Activated naive CD4-positive, alpha-beta T cell treated with anti-CD3 and anti-CD28 coated beads for 36 hours (primary cell): Measurements from ENCODE around the gene EFNA5. TPM values are rescaled to one million over a fixed set of nuclear protein-coding genes. Genes with fewer than 3 reads are reported as not detected.

Experiments used
- CTCF ChIA-PET: fragments of 350-600 bp; sonication (Branson Sonifier 250); formaldehyde crosslinking; loops from one replicate; lab custom pipeline; 2021; ENCODE audit warnings: antibody characterized with exemption; lab: Charles Lee
- DNase-seq: peaks from one replicate; pipeline ENCODE4 v3.0.0-alpha.2; 2020
- H3K27ac Mint-ChIP-seq: one replicate; pipeline ENCODE4 v1.8.0; 2021; ENCODE audit warnings: mild to moderate bottlenecking, mixed read lengths
- H3K27me3 Mint-ChIP-seq: one replicate; pipeline ENCODE4 v1.8.0; 2021; ENCODE audit warnings: low read depth, mixed read lengths
- H3K36me3 Mint-ChIP-seq: one replicate; pipeline ENCODE4 v1.8.0; 2021; ENCODE audit warnings: low read depth, mixed read lengths
- H3K4me1 Mint-ChIP-seq: one replicate; pipeline ENCODE4 v1.8.0; 2021; ENCODE audit warnings: low read depth, mixed read lengths
- H3K4me3 Mint-ChIP-seq: one replicate; pipeline ENCODE4 v1.8.0; 2021; ENCODE audit warnings: mild to moderate bottlenecking, moderate library complexity, mixed read lengths
- H3K9me3 Mint-ChIP-seq: one replicate; pipeline ENCODE4 v1.8.0; 2021; ENCODE audit warnings: mixed read lengths
- intact Hi-C: fragments of 100-400 bp; cut with micrococcal nuclease; formaldehyde crosslinking; loops from one replicate; pipeline ENCODE4 v1.15.1; 2023
- total RNA-seq, 2 experiments: library from RNA; stranded (reverse); gene quantifications; one replicate each; pipeline ENCODE4 v1.2.3, GENCODE V29; 2021

Gene EFNA5
- total RNA-seq, 2 experiments from 2014 or later: not detected

GRCh38 chr5:107472620-107473064 is 198.1 kb downstream of the EFNA5 start:
- H3K4me3 Mint-ChIP-seq: no peak overlapping the region
- H3K27me3 Mint-ChIP-seq: peaks cover 6% of the 10 kb centered on the region
- no peaks in the 10 kb centered on the region for H3K9me3 Mint-ChIP-seq
- intact Hi-C loops: no loop called here
- DNase-seq: no peak
- no peaks in the 10 kb centered on the region for H3K4me1 Mint-ChIP-seq
- H3K36me3 Mint-ChIP-seq: no peaks in the 10 kb centered on the region
- CTCF ChIA-PET: no interaction called here
- no peak overlapping the region for H3K27ac Mint-ChIP-seq

GRCh38 chr5:107470295-107470582 is 200.5 kb downstream of the EFNA5 start:
- Mint-ChIP-seq H3K4me3 (no peak overlapping the region), H3K9me3 (no peaks in the 10 kb centered on the region), H3K27ac (no peak overlapping the region), H3K36me3 (no peaks in the 10 kb centered on the region), H3K27me3 (peaks cover 6% of the 10 kb centered on the region), H3K4me1 (no peaks in the 10 kb centered on the region)
- CTCF ChIA-PET: no interaction called here
- no peak for DNase-seq
- intact Hi-C loops: no loop called here

GRCh38 chr5:107469485-107470294 is 201.0 kb downstream of the EFNA5 start:
- intact Hi-C loops: no loop called here
- DNase-seq: no peak
- Mint-ChIP-seq H3K27me3 (peaks cover 7% of the 10 kb centered on the region), H3K9me3 (no peaks in the 10 kb centered on the region), H3K4me1 (no peaks in the 10 kb centered on the region), H3K36me3 (no peaks in the 10 kb centered on the region), H3K27ac (no peak overlapping the region), H3K4me3 (no peak overlapping the region)
- CTCF ChIA-PET: no interaction called here

DNA sequence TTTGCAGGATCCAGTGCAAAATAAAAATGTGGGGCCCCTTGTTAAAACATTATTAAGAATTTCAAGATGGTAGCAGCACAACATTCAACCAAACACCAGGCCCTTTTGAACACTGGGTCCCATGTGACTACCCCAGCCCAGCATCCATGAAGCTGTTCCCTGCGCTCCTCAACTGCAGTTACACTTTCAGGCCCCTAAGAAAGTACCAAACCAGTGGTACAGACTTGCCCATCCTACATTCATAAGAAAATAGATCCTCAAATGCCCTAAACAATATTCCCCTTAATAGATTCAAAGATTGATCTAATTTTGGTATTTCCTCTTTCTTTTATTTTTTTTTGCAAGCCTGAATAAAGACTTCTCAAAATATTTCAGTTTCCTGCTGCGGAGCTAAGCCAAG is 201.7 kb downstream of the EFNA5 start:
- intact Hi-C loops: no loop called here
- Mint-ChIP-seq H3K27ac (no peak overlapping the region), H3K9me3 (no peaks in the 10 kb centered on the region), H3K4me3 (no peak overlapping the region), H3K27me3 (peaks cover 8% of the 10 kb centered on the region), H3K36me3 (no peaks in the 10 kb centered on the region), H3K4me1 (no peaks in the 10 kb centered on the region)
- CTCF ChIA-PET: no interaction called here
- DNase-seq: no peak

DNA sequence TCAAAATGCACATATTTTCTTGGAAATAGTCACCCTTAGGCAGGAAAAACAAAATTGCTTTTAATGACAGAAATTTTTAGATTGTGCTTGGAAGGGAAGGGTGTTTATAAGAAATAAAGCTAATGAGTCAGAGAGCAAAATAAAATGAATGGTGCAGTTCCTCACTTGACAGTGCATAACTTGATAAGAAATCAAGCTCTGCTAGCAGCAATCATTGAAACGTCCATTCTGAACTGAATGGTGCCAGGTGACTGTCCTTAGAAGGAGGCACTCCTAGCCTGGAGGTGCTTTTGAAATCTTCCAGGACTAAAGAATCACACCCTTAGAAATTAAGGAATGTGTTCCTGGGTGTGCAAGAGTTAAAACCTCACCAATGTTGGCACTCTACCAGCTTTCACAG is 202.5 kb downstream of the EFNA5 start:
- Mint-ChIP-seq H3K27ac (no peak overlapping the region), H3K36me3 (no peaks in the 10 kb centered on the region), H3K4me3 (no peak overlapping the region), H3K4me1 (no peaks in the 10 kb centered on the region), H3K27me3 (peaks cover 4% of the 10 kb centered on the region), H3K9me3 (no peaks in the 10 kb centered on the region)
- CTCF ChIA-PET: no interaction called here
- intact Hi-C loops: no loop called here
- DNase-seq: no peak

- Mint-ChIP-seq H3K9me3 (no peaks in the 10 kb centered on the region), H3K4me1 (no peaks in the 10 kb centered on the region), H3K27me3 (peaks cover 2% of the 10 kb centered on the region), H3K36me3 (no peaks in the 10 kb centered on the region), H3K4me3 (no peak overlapping the region), H3K27ac (no peak overlapping the region)
- CTCF ChIA-PET: no interaction called here
- intact Hi-C loops: no loop called here
- DNase-seq: no peak
Measured at GRCh38 chr5:107467137-107467932, 203.4 kb downstream of the EFNA5 start.

DNA sequence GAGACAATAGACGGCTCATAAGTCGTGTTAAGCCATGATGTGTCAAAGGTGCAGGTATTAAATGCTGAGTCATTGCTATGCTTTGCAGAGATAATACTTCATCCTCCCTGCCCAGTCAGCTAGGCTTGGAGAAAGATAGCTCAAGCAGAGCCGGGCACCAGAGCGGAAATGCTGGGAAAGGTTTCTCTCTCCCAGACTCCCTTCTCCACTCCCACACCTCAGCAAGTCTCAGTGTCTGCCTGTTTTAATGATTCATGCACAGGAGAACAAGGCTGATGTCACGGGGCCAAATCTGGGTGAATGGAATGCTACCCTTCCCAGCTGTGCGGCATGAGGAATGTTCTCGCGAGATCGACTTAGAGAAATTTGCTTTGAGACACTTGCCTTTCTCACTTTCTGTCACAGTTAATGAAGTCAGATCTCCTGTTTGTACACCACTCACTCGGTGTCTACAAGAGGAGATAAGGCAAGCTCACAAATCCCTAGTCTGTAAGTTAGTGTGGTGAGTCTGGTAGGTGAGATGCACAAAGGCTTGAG is 204.4 kb downstream of the EFNA5 start:
- CTCF ChIA-PET: interaction anchor here (1.0 kb wide), 1 partner anchor 106 kb away, joined by 3 read pairs; no protein-coding TSS in a partner anchor
- DNase-seq: no peak
- Mint-ChIP-seq H3K27ac (no peak overlapping the region), H3K4me3 (no peak overlapping the region), H3K36me3 (no peaks in the 10 kb centered on the region), H3K9me3 (no peaks in the 10 kb centered on the region), H3K27me3 (peaks cover 2% of the 10 kb centered on the region), H3K4me1 (no peaks in the 10 kb centered on the region)
- intact Hi-C loops: no loop called here

GRCh38 chr5:107464876-107465275 is 205.9 kb downstream of the EFNA5 start:
- no peaks in the 10 kb centered on the region for H3K36me3 Mint-ChIP-seq
- no peak overlapping the region for H3K27ac Mint-ChIP-seq
- no peak for DNase-seq
- H3K9me3 Mint-ChIP-seq: no peaks in the 10 kb centered on the region
- no peaks in the 10 kb centered on the region for H3K4me1 Mint-ChIP-seq
- H3K27me3 Mint-ChIP-seq: peaks cover 6% of the 10 kb centered on the region
- intact Hi-C loops: no loop called here
- H3K4me3 Mint-ChIP-seq: no peak overlapping the region
- CTCF ChIA-PET: no interaction called here

GRCh38 chr5:107464416-107464815 is 206.3 kb downstream of the EFNA5 start:
- H3K9me3 Mint-ChIP-seq: no peaks in the 10 kb centered on the region
- no peaks in the 10 kb centered on the region for H3K4me1 Mint-ChIP-seq
- no peaks in the 10 kb centered on the region for H3K36me3 Mint-ChIP-seq
- no peak for DNase-seq
- no peak overlapping the region for H3K4me3 Mint-ChIP-seq
- CTCF ChIA-PET: no interaction called here
- intact Hi-C loops: no loop called here
- H3K27ac Mint-ChIP-seq: no peak overlapping the region
- peaks cover 10% of the 10 kb centered on the region for H3K27me3 Mint-ChIP-seq

DNA sequence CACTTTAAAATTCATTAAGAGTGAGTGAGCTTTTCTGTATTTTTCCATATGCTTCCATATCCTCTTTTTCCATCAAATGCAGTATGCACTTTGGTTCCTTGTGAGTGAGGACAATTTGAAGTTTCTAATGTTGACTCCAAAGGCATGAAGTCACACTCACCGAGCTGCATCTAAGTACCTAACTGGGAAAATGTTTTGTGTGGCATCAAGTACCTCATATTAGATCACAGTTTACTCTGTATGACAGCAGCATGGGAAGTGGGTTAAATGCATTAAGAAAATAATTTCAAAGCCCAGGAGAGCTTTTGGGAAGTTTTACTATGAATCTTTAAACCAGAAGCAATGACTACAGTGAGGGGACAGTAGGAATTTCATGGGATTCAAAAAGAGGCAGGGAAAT is 207.0 kb downstream of the EFNA5 start:
- DNase-seq: no peak
- peaks cover 12% of the 10 kb centered on the region for H3K27me3 Mint-ChIP-seq
- H3K27ac Mint-ChIP-seq: no peak overlapping the region
- H3K9me3 Mint-ChIP-seq: no peaks in the 10 kb centered on the region
- intact Hi-C loops: no loop called here
- no peaks in the 10 kb centered on the region for H3K36me3 Mint-ChIP-seq
- H3K4me3 Mint-ChIP-seq: no peak overlapping the region
- no peaks in the 10 kb centered on the region for H3K4me1 Mint-ChIP-seq
- CTCF ChIA-PET: interaction anchor here (0.6 kb wide), 1 partner anchor 105 kb away, joined by 3 read pairs; no protein-coding TSS in a partner anchor

GRCh38 chr5:107461770-107462169 is 209.0 kb downstream of the EFNA5 start:
- peaks cover 12% of the 10 kb centered on the region for H3K27me3 Mint-ChIP-seq
- H3K27ac Mint-ChIP-seq: no peak overlapping the region
- no peak for DNase-seq
- intact Hi-C loops: no loop called here
- CTCF ChIA-PET: no interaction called here
- no peaks in the 10 kb centered on the region for H3K4me1 Mint-ChIP-seq
- no peaks in the 10 kb centered on the region for H3K9me3 Mint-ChIP-seq
- no peak overlapping the region for H3K4me3 Mint-ChIP-seq
- H3K36me3 Mint-ChIP-seq: no peaks in the 10 kb centered on the region

GRCh38 chr5:107460789-107461188 is 209.9 kb downstream of the EFNA5 start:
- Mint-ChIP-seq H3K9me3 (no peaks in the 10 kb centered on the region), H3K27ac (no peak overlapping the region), H3K4me1 (no peaks in the 10 kb centered on the region), H3K4me3 (no peak overlapping the region), H3K27me3 (peaks cover 12% of the 10 kb centered on the region), H3K36me3 (no peaks in the 10 kb centered on the region)
- no peak for DNase-seq
- intact Hi-C loops: no loop called here
- CTCF ChIA-PET: no interaction called here
